ENCODE results near the gene TCFL5.
"Not testable (repeated sequence)": the region's sequence is repeated elsewhere in the genome, so short reads cannot be mapped to it uniquely, and the experiment has no call there.

TCFL5 gene

GRCh38 chr20:62854121-62854520 is 7.5 kb downstream of the TCFL5 start:
- TF ChIP-seq EZH2 (IDR thresholded peaks at IDR 0.05; ENCODE audit: borderline replicate concordance, low read length) (no peak), CTCF (IDR thresholded peaks at IDR 0.05; ENCODE audit: low read length) (no peak)
- no peaks in the 10 kb centered on the region for H3F3A ChIP-seq (ENCODE audit: insufficient read depth, low read length)
- H3K27me3 ChIP-seq (ENCODE audit: insufficient read depth, low read length) = no peaks in the 10 kb centered on the region
- no peak overlapping the region for H3K27ac ChIP-seq (ENCODE audit: low read depth, low read length, poor library complexity, severe bottlenecking)
- H3K4me1 ChIP-seq (ENCODE audit: insufficient read depth, low read length, severe bottlenecking) = peaks cover 12% of the 10 kb centered on the region
- H3K4me3 ChIP-seq (ENCODE audit: low read depth, low read length, poor library complexity, severe bottlenecking) = no peak overlapping the region
- H3K9ac ChIP-seq (ENCODE audit: low read length) = no peak overlapping the region
- no peak overlapping the region for H3K4me2 ChIP-seq (ENCODE audit: low read length)
- no peak overlapping the region for H2AFZ ChIP-seq (ENCODE audit: low read length)
- H3K36me3 ChIP-seq (ENCODE audit: insufficient read depth, low read length) = peaks cover 85% of the 10 kb centered on the region
- no peaks in the 10 kb centered on the region for H3K79me2 ChIP-seq (ENCODE audit: insufficient read depth, low read length)
- H4K20me1 ChIP-seq (ENCODE audit: insufficient read depth, low read length) = no peaks in the 10 kb centered on the region
- H3K9me3 ChIP-seq (ENCODE audit: low read length) = no peaks in the 10 kb centered on the region
- no peaks in the 10 kb centered on the region for H3K9me2 ChIP-seq (ENCODE audit: low read depth, low read length)

- H3K9me2 ChIP-seq (ENCODE audit: low read depth, low read length); H3K27ac ChIP-seq (ENCODE audit: low read depth, low read length, poor library complexity, severe bottlenecking); H3K79me2 ChIP-seq (ENCODE audit: insufficient read depth, low read length); H3K9ac ChIP-seq (ENCODE audit: low read length); H4K20me1 ChIP-seq (ENCODE audit: insufficient read depth, low read length); H3K4me3 ChIP-seq (ENCODE audit: low read depth, low read length, poor library complexity, severe bottlenecking); H2AFZ ChIP-seq (ENCODE audit: low read length); H3K27me3 ChIP-seq (ENCODE audit: insufficient read depth, low read length); H3K4me2 ChIP-seq (ENCODE audit: low read length); H3F3A ChIP-seq (ENCODE audit: insufficient read depth, low read length); H3K9me3 ChIP-seq (ENCODE audit: low read length): not testable (repeated sequence)
- Histone ChIP-seq H3K36me3 (ENCODE audit: insufficient read depth, low read length) (peaks cover 80% of the 10 kb centered on the region), H3K4me1 (ENCODE audit: insufficient read depth, low read length, severe bottlenecking) (peaks cover 10% of the 10 kb centered on the region)
These were observed 8.3 kb downstream of the TCFL5 start for GRCh38 chr20:62853304-62853703.

GRCh38 chr20:62852841-62853240 is 8.8 kb downstream of the TCFL5 start:
- H2AFZ ChIP-seq (ENCODE audit: low read length) = no peak overlapping the region
- no peaks in the 10 kb centered on the region for H3K9me2 ChIP-seq (ENCODE audit: low read depth, low read length)
- H3K4me3 ChIP-seq (ENCODE audit: low read depth, low read length, poor library complexity, severe bottlenecking) = no peak overlapping the region
- H4K20me1 ChIP-seq (ENCODE audit: insufficient read depth, low read length) = no peaks in the 10 kb centered on the region
- H3K36me3 ChIP-seq (ENCODE audit: insufficient read depth, low read length) = peaks cover 80% of the 10 kb centered on the region
- H3K9me3 ChIP-seq (ENCODE audit: low read length) = no peaks in the 10 kb centered on the region
- TF ChIP-seq EZH2 (IDR thresholded peaks at IDR 0.05; ENCODE audit: borderline replicate concordance, low read length) (no peak), CTCF (IDR thresholded peaks at IDR 0.05; ENCODE audit: low read length) (no peak)
- no peak overlapping the region for H3K27ac ChIP-seq (ENCODE audit: low read depth, low read length, poor library complexity, severe bottlenecking)
- H3K27me3 ChIP-seq (ENCODE audit: insufficient read depth, low read length) = no peaks in the 10 kb centered on the region
- no peaks in the 10 kb centered on the region for H3F3A ChIP-seq (ENCODE audit: insufficient read depth, low read length)
- no peak overlapping the region for H3K4me2 ChIP-seq (ENCODE audit: low read length)
- H3K9ac ChIP-seq (ENCODE audit: low read length) = no peak overlapping the region
- no peaks in the 10 kb centered on the region for H3K79me2 ChIP-seq (ENCODE audit: insufficient read depth, low read length)
- H3K4me1 ChIP-seq (ENCODE audit: insufficient read depth, low read length, severe bottlenecking) = peaks cover 10% of the 10 kb centered on the region

- H2AFZ ChIP-seq (ENCODE audit: low read length) = no peak overlapping the region
- no peak overlapping the region for H3K9ac ChIP-seq (ENCODE audit: low read length)
- no peaks in the 10 kb centered on the region for H3K9me3 ChIP-seq (ENCODE audit: low read length)
- H3K4me2 ChIP-seq (ENCODE audit: low read length) = no peak overlapping the region
- TF ChIP-seq CTCF (IDR thresholded peaks at IDR 0.05; ENCODE audit: low read length) (no peak), EZH2 (IDR thresholded peaks at IDR 0.05; ENCODE audit: borderline replicate concordance, low read length) (no peak)
- H3F3A ChIP-seq (ENCODE audit: insufficient read depth, low read length) = no peaks in the 10 kb centered on the region
- H3K9me2 ChIP-seq (ENCODE audit: low read depth, low read length) = no peaks in the 10 kb centered on the region
- no peak overlapping the region for H3K27ac ChIP-seq (ENCODE audit: low read depth, low read length, poor library complexity, severe bottlenecking)
- H3K27me3 ChIP-seq (ENCODE audit: insufficient read depth, low read length) = no peaks in the 10 kb centered on the region
- peaks cover 78% of the 10 kb centered on the region for H3K36me3 ChIP-seq (ENCODE audit: insufficient read depth, low read length)
- H3K4me3 ChIP-seq (ENCODE audit: low read depth, low read length, poor library complexity, severe bottlenecking) = no peak overlapping the region
- H3K4me1 ChIP-seq (ENCODE audit: insufficient read depth, low read length, severe bottlenecking) = peaks cover 10% of the 10 kb centered on the region
- H4K20me1 ChIP-seq (ENCODE audit: insufficient read depth, low read length) = no peaks in the 10 kb centered on the region
- H3K79me2 ChIP-seq (ENCODE audit: insufficient read depth, low read length) = no peaks in the 10 kb centered on the region
These were observed 9.4 kb downstream of the TCFL5 start for GRCh38 chr20:62852196-62852595.

All from OCI-LY1 (cell line).